Effector memory CD4-positive, alpha-beta T cell (primary cell): ENCODE results near the gene PPM1J.

Experiments
- DNase-seq, 3 donors: peaks; one replicate each; pipeline ENCODE4 v3.0.0-alpha.2; 2020
- H3K27ac ChIP-seq: 2 replicates; pipeline ENCODE4 v1.7.0; 2013; ENCODE audit warnings: mild to moderate bottlenecking, low read length, moderate library complexity; ENCODE audit not compliant: insufficient read depth, poor library complexity, severe bottlenecking
- H3K27me3 ChIP-seq: replicated peaks from 2 replicates; pipeline ENCODE4 v1.7.0; 2013; ENCODE audit warnings: mild to moderate bottlenecking, low read length; ENCODE audit not compliant: insufficient read depth, control insufficient read depth, poor library complexity, severe bottlenecking
- H3K36me3 ChIP-seq: 2 replicates; pipeline ENCODE4 v1.7.0; 2013; ENCODE audit warnings: mild to moderate bottlenecking, low read length, moderate library complexity; ENCODE audit not compliant: control insufficient read depth, insufficient read depth
- H3K4me1 ChIP-seq: 2 replicates; pipeline ENCODE4 v1.7.0; 2013; ENCODE audit warnings: low read length, mild to moderate bottlenecking; ENCODE audit not compliant: control insufficient read depth, insufficient read depth, poor library complexity, severe bottlenecking
- H3K4me3 ChIP-seq: 2 replicates; pipeline ENCODE4 v1.7.0; 2013; ENCODE audit warnings: low read length, low read depth, mild to moderate bottlenecking; ENCODE audit not compliant: insufficient read depth, poor library complexity, severe bottlenecking
- H3K9me3 ChIP-seq: 2 replicates; pipeline ENCODE4 v1.7.0; 2013; ENCODE audit warnings: mild to moderate bottlenecking, low read length, moderate library complexity; ENCODE audit not compliant: control insufficient read depth

Gene PPM1J

GRCh38 chr1:112712701-112713128 lies 2.4 kb downstream of the PPM1J start:
- Histone ChIP-seq H3K36me3 (no peaks in the 10 kb centered on the region), H3K9me3 (no peaks in the 10 kb centered on the region), H3K27me3 (no peaks in the 10 kb centered on the region), H3K27ac (no peak overlapping the region), H3K4me3 (no peak overlapping the region), H3K4me1 (peaks cover 21% of the 10 kb centered on the region)
- no peak for DNase-seq

GRCh38 chr1:112712191-112712590 lies 2.9 kb downstream of the PPM1J start:
- no peaks in the 10 kb centered on the region for H3K36me3 ChIP-seq
- no peaks in the 10 kb centered on the region for H3K9me3 ChIP-seq
- peaks cover 25% of the 10 kb centered on the region for H3K4me1 ChIP-seq
- H3K27me3 ChIP-seq = no peaks in the 10 kb centered on the region
- no peak for DNase-seq
- no peak overlapping the region for H3K4me3 ChIP-seq
- no peak overlapping the region for H3K27ac ChIP-seq

GRCh38 chr1:112711670-112712069 lies 3.5 kb downstream of the PPM1J start:
- DNase-seq = no peak
- Histone ChIP-seq H3K27me3 (no peaks in the 10 kb centered on the region), H3K4me3 (no peak overlapping the region), H3K9me3 (no peaks in the 10 kb centered on the region), H3K36me3 (no peaks in the 10 kb centered on the region), H3K4me1 (peaks cover 26% of the 10 kb centered on the region), H3K27ac (no peak overlapping the region)

GRCh38 chr1:112711041-112711440 lies 4.1 kb downstream of the PPM1J start:
- Histone ChIP-seq H3K4me3 (no peak overlapping the region), H3K9me3 (no peaks in the 10 kb centered on the region), H3K27ac (no peak overlapping the region), H3K27me3 (no peaks in the 10 kb centered on the region), H3K4me1 (peaks cover 26% of the 10 kb centered on the region), H3K36me3 (no peaks in the 10 kb centered on the region)
- no peak for DNase-seq

GRCh38 chr1:112710586-112710985 lies 4.5 kb downstream of the PPM1J start:
- Histone ChIP-seq H3K36me3 (no peaks in the 10 kb centered on the region), H3K27me3 (no peaks in the 10 kb centered on the region), H3K9me3 (no peaks in the 10 kb centered on the region), H3K27ac (no peak overlapping the region), H3K4me3 (no peak overlapping the region), H3K4me1 (peaks cover 26% of the 10 kb centered on the region)
- DNase-seq = no peak

- DNase-seq = no peak
- H3K4me1 ChIP-seq = peaks cover 28% of the 10 kb centered on the region
- no peaks in the 10 kb centered on the region for H3K9me3 ChIP-seq
- no peak overlapping the region for H3K27ac ChIP-seq
- no peaks in the 10 kb centered on the region for H3K27me3 ChIP-seq
- H3K36me3 ChIP-seq = no peaks in the 10 kb centered on the region
- H3K4me3 ChIP-seq = no peak overlapping the region
Observed at GRCh38 chr1:112710159-112710558, 5.0 kb downstream of the PPM1J start.

- no peak overlapping the region for H3K4me3 ChIP-seq
Observed at GRCh38 chr1:112708489-112708888, 6.6 kb downstream of the PPM1J start.

GRCh38 chr1:112708002-112708448 lies 7.1 kb downstream of the PPM1J start:
- Histone ChIP-seq H3K27ac (no peak overlapping the region), H3K36me3 (no peaks in the 10 kb centered on the region), H3K9me3 (no peaks in the 10 kb centered on the region), H3K27me3 (no peaks in the 10 kb centered on the region), H3K4me3 (no peak overlapping the region), H3K4me1 (peaks cover 27% of the 10 kb centered on the region)
- DNase-seq = no peak

More at GRCh38 chr1:112708489-112708888, 6.6 kb downstream of the PPM1J start:
- peaks cover 27% of the 10 kb centered on the region for H3K4me1 ChIP-seq
- no peak for DNase-seq
- no peaks in the 10 kb centered on the region for H3K27me3 ChIP-seq
- H3K27ac ChIP-seq = no peak overlapping the region
- H3K9me3 ChIP-seq = no peaks in the 10 kb centered on the region
- no peaks in the 10 kb centered on the region for H3K36me3 ChIP-seq

GRCh38 chr1:112707221-112708001 lies 7.7 kb downstream of the PPM1J start:
- Histone ChIP-seq H3K36me3 (no peaks in the 10 kb centered on the region), H3K27me3 (no peaks in the 10 kb centered on the region), H3K4me1 (peaks cover 27% of the 10 kb centered on the region), H3K9me3 (no peaks in the 10 kb centered on the region), H3K27ac (no peak overlapping the region), H3K4me3 (peak overlapping the region; percentile 56)
- DNase-seq = peak; percentile 24 to 53 (median 26)

GRCh38 chr1:112706505-112707220 lies 8.5 kb downstream of the PPM1J start, which contains the start of gene RHOC:
Gene RHOC (minus strand): TSS chr1:112707127. CDS start chr1:112703799, 3,328 bp downstream.
- Histone ChIP-seq H3K27ac (no peak within 1 kb of the TSS), H3K9me3 (no peaks in the 10 kb centered on the region), H3K36me3 (no peaks in the 10 kb centered on the region), H3K4me3 (peak within 1 kb of the TSS; percentile 56), H3K4me1 (peaks cover 28% of the 10 kb centered on the region), H3K27me3 (no peaks in the 10 kb centered on the region)
- DNase-seq = peak; percentile 23 to 35 (median 30)
